GM21390 (cell line): ENCODE data around the gene ARID4B.
"Not testable (repeated sequence)": the region's sequence is repeated elsewhere in the genome, so short reads cannot be mapped to it uniquely, and the experiment has no call there.

Experiments used
- ATAC-seq: cut with Tn5 transposase; IDR thresholded peaks from one replicate; pipeline ENCODE4 v1.9.1; 2021; ENCODE audit not compliant: unreplicated experiment

ARID4B gene

DNA sequence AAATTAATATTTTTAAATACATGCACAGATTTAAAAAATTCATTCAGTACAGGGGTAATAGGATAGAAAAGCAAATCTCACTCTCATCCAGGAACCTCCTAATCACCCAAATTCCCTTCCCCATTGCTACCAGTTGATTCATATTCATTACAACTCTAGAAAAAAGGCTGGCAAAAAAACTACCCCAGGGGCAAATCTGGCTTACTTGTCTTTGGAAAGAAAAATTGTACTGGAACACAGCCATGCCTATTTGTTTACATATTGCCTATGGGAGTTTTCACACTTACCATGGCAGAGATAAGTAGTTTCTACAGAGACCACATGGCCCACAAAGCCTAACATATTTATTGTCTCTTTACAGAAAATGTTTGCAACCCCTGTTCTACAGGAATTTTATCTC lies 158.0 kb downstream of the ARID4B start:
- no peak for ATAC-seq

GRCh38 chr1:235168375-235168774 lies 159.6 kb downstream of the ARID4B start:
- ATAC-seq: no peak

DNA sequence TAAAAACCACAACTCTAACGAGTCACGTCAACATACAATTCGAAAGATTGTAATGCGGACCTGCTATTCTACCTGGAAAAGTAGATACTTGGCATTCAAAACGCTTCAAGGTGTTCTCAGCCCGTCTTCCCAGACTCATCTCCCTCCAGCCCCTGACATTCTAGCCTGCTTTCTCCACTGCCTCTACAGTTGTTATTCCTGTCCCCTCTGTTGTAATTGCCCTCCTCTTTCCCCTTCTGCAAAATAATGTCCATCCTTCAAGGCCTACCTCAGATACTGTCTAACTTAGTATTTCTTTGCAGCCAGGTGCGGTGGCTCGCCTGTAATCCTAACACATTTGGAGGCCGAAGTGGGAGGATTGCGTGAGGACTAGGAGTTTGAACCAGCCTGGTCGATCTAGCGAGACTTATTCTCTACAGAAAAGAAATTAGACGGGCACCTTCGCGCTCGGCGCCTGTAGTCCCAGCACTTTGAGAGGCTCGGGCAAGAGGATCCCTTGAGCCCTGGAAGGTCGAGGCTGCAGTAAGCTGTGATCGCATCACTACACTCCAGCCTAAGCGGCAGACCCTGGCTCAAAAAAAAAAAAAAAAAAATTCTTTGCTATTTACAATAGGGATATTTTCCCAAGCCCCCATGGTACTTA lies 166.2 kb downstream of the ARID4B start:
- ATAC-seq: no peak

DNA sequence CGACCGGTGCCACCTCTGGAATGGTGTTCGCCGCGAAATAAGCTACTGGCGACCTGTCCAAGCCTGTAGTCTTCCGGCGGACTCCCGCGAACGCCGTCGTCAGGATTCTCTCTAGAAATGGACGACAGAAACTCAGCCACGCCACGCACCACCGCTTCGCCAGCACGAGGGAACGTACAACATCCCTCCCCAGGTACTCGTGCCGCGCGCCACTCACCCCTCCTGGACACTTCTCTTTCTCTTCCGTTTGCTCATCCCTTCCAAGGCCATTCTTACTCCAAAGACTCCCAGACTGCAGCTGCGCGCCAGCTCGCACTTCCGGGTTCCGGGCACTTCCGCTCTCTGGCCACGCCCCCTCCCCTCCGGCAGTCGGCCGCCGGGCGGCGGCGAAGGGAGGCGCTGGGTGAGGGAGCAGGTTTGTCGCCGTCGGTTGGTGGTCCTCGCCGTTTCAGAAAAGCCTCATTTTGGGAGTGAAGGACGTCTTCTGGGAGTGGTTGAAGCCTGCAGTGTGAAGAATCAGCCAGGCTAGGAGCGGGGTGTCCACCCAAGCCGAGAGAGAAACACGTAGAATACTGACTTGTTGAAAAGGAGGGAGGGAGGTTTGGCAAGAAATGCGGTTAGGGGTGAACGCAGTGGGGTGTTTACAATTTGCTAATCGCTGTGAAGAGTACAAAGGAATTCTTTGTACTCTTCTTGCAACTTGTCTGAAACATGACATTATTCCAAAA lies 166.9 kb downstream of the ARID4B start, which contains the start of gene RBM34:
Gene RBM34 (minus strand): TSS at position 294 of the 728 bp plus-strand sequence. CDS start 24 bp downstream, at position 270.
- ATAC-seq: peak; percentile 98

GRCh38 chr1:235160383-235160956 lies 167.5 kb downstream of the ARID4B start:
- ATAC-seq: peak; percentile 41

DNA sequence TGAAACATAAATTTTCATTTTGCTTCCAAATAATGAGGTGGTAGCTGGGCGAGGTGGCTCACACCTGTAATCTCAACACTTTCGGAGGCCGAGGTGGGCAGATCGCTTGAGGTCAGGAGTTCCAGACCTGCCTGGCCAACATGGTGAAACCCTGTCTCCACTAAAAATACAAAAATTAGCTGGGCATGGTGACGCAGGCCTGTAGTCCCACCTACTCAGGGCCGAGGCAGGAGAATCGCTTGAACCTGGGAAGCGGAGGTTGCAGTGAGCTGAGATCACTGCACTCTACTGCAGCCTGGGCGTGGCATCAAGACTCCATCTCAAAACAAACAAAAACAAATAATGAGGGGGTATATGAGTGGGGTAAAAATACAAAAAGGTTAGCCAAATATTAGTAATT lies 168.0 kb downstream of the ARID4B start:
- ATAC-seq: not testable (repeated sequence)

GRCh38 chr1:235159284-235159683 lies 168.7 kb downstream of the ARID4B start:
- ATAC-seq: not testable (repeated sequence)

DNA sequence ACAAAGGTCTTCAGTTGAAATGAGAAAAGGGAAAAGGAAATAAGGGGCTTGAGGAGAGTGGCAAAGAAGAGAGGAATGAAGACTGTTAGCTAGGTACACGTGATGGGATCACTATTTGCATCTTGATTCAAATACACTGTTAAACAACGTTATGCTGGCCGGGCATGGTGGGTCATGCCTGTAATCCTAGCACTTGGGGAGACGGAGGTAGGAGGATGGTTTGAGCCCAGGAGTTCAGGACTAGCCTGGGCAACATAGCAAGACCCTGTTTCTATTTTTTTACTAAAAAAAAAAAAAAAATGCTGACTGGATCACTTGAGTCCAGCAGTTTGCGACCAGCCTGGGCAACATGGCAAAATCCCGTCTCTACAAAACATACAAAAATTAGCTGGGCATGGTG lies 169.3 kb downstream of the ARID4B start:
- ATAC-seq: no peak

GRCh38 chr1:235157150-235157549 lies 170.8 kb downstream of the ARID4B start:
- no peak for ATAC-seq

DNA sequence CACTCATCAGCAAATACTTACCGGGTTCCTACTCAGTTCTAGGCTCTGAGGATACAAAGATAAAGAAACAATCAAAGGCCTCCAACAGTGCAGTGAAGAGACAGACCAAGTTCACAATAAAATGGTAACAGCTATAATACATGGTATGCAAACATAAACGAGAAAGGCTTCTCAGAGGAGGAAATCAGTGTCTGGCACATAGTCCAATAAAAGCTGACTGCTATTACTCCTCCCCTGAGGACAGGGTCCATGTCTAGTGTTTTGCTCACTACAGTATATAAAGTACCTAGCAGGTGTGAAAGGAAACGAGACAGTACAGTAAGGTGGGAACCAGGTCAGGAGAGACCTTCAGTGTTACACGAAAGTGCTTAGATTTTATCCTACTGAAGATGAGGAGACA lies 171.2 kb downstream of the ARID4B start:
- no peak for ATAC-seq

DNA sequence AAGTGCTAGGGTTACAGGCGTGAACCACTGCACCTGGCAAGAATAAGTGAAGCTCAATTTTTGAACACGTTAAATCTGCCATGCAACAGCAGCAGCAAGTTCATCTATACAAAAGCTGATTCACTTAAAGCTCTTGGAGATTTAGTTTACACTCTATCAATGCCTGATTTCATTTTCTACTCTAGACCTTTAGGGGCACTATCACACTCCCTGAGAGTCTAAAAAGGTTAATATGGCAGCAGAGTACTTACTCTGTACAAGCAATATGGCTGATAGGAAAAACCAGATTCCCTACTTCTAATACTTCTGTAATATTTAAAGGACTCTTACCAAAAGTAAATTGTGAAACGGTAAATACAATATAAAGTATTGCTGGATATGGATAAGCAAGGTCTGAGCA lies 171.7 kb downstream of the ARID4B start:
- ATAC-seq: no peak

DNA sequence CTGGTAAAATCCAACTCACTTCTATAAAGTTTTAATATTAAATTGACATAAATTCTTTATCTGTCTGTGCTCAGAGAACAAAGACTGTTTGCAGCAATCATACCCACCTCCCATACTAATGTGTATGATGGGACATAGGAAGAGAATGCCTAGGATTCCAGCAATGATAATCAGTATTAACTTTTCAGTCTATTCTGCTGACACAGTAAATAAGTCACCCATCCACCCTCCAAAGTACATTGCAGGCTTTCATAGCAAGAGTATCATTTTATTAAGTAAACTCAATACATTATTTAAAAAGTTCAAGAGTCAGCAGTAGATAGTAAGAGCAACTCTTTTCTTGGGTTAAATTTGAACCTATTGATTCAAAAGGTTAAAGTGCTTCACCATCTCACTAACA lies 175.7 kb downstream of the ARID4B start:
- no peak for ATAC-seq

- ATAC-seq: no peak
Observed at GRCh38 chr1:235151033-235151432, 176.9 kb downstream of the ARID4B start.

DNA sequence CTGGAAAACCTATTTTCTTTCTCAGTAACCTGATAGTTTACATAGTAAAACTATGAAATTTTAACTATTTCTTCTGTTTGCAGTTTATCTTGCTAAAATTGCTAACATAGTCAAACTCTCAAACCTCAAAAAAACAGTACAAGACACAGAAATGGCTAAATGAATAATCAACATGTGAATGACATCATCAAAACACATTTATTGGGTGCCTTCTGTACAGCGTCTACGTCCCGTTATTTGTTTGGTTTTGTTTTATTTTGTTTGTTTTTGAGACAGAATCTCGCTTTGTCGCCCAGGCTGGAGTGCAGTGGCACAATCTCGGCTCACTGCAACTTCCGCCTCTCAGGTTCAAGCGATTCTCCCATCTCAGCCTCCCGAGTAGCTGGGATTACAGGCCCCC lies 178.2 kb downstream of the ARID4B start:
- no peak for ATAC-seq

GRCh38 chr1:235147269-235147668 lies 180.7 kb downstream of the ARID4B start:
- ATAC-seq: no peak

DNA sequence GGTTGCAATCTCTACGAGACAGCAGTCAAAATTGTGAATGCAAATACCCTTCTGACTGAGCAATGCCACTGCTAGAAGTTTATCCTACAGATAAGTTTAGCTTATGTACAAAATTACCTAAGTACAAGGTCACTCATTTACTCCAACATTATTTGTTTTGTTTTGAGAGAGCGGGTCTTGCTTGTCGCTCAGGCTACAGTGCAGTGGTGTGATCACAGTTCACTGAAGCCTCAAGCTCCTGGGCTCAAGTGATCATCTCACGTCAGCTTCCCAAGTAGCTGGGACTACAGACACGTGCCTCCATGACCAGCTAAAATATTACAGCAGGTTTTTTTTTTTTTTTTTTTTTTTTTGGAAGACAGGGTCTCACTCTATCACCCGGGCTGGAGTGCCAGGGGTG lies 182.3 kb downstream of the ARID4B start:
- no peak for ATAC-seq

- no peak for ATAC-seq
Observed at GRCh38 chr1:235142991-235143390, 185.0 kb downstream of the ARID4B start.

DNA sequence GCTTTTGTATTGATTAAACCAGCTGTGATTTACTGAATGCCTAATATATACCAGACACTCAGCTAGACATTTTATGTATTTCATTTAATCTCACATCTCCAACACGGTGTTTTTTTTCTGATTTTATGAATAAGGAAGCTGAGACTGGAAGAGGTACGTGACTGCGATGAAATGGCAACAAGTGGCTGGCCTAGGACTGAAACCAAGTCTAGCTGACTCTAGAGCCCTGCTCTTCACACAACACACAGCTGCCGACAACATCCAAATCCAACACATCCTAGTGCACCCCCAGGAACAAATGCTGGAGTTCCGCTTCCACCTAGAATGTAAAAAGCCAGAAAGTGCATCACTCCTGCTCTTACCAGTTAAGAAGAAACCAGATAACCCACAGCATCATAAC lies 188.7 kb downstream of the ARID4B start:
- ATAC-seq: no peak

DNA sequence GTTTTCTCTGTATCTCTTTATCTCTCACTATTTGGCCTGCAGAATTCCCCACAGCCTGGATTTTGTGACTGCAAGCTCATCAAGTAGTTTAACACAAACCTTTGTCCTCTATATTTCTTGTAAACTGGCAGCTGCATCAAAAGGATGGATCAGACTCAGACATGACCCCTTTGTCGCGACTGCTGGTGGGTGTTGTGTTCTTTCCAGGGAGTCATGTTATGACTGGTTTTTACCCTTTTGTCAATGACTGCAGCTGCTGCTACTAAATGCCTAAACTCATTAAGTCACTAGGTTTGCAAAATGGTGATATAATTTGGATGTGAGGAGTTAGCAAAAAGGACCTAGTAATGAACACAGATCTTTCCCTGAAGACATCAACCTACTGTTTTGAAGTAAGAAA lies 189.2 kb downstream of the ARID4B start:
- ATAC-seq: no peak

DNA sequence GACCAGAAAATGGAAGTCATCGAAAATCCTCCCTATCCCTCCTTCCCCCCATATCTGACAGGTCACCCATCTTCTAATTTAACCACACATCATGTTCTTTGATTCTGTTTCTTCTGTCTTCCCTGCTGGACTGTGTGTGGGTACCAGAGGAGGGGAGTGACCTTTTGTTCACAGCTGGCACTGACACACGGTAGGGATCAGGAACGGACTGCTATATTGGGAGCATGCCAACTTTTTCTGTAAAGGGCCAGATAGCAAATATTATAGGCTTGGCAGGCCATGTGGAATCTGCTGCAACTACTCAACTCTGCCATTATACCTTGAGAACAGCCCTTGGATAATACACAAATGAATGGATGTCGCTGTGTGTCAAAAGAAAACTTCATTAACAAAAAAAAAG lies 191.9 kb downstream of the ARID4B start:
- ATAC-seq: no peak

DNA sequence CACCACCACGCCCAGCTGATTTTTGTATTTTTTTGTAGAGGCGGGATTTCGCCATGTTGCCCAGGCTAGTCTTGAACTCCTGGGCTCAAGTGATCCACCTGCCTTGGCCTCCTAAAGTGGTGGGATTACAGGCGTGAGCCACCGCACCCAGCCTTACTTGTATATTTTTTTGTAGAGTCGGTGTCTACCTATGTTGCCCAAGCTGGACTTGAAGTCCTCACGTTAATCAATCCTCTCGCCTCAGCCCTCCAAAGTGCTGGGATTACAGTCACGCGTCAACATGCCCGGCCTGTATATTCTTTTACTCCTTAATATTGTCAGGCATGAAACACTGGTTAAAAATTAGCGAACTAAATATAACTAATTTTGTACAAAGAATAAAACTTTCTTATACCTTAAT lies 193.8 kb downstream of the ARID4B start:
- ATAC-seq: no peak

DNA sequence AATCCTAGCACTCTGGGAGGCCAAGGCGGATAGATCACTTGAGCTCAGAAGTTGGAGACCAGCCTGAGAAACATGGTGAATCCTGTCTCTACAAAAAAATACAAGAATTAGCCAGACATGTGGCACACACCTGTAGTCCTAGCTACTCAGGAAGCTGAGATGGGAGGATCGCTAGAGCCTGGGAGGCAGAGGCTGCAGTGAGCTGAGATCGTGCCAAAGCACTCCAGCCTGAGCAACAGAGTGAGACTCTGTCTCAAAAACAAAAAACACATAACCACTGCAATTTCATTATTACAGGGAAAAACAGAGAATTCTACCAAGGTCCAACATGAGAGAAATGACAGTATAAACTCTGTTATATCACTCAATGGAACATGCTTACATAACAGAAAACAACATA lies 194.9 kb downstream of the ARID4B start:
- no peak for ATAC-seq
